ENCODE results near the gene C8B. TPM values are rescaled to one million over a fixed set of nuclear protein-coding genes. Genes with fewer than 3 reads are reported as not detected.

The C8B gene
- total RNA-seq, 1 experiment from 2014 or later: not detected

GRCh38 chr1:56993475-56993874 lies 27.7 kb upstream of the C8B start:
- BruUV-seq (replicated peaks): no TSS peak
- POLR2A ChIA-PET (ENCODE audit: unreplicated experiment): no interaction called here
- H2AFZ ChIP-seq: no peak overlapping the region
- H3K4me3 ChIP-seq: no peak overlapping the region
- H3K4me2 ChIP-seq: no peak overlapping the region
- H3K9me3 ChIP-seq (ENCODE audit: insufficient read depth, low read depth): no peaks in the 10 kb centered on the region
- intact Hi-C loops (cut with micrococcal nuclease; ENCODE audit: unreplicated experiment): no loop called here
- no peaks in the 10 kb centered on the region for H3K79me2 ChIP-seq (ENCODE audit: low read depth)
- H3K9me2 ChIP-seq (ENCODE audit: insufficient read depth): no peaks in the 10 kb centered on the region
- no peaks in the 10 kb centered on the region for H3F3A ChIP-seq (ENCODE audit: insufficient read depth, low read depth)
- H3K36me3 ChIP-seq (ENCODE audit: low read depth): no peaks in the 10 kb centered on the region
- CTCF ChIA-PET: no interaction called here
- H4K20me1 ChIP-seq (ENCODE audit: insufficient read depth): no peaks in the 10 kb centered on the region
- TF ChIP-seq EZH2 (IDR thresholded peaks at IDR 0.05; ENCODE audit: low read depth) (no peak), CTCF (conservative IDR thresholded peaks at IDR 0.05) (no peak)
- H3K27me3 ChIP-seq (ENCODE audit: insufficient read depth, low read depth): peaks cover 36% of the 10 kb centered on the region
- no peak for DNase-seq
- H3K4me1 ChIP-seq (replicated peaks; ENCODE audit: insufficient read depth): no peaks in the 10 kb centered on the region
- no peak overlapping the region for H3K27ac ChIP-seq

GRCh38 chr1:56992318-56993125 lies 26.7 kb upstream of the C8B start:
- Histone ChIP-seq H3K4me3 (no peak overlapping the region), H3F3A (ENCODE audit: insufficient read depth, low read depth) (no peaks in the 10 kb centered on the region), H4K20me1 (ENCODE audit: insufficient read depth) (no peaks in the 10 kb centered on the region), H3K79me2 (ENCODE audit: low read depth) (no peaks in the 10 kb centered on the region), H3K4me1 (replicated peaks; ENCODE audit: insufficient read depth) (no peaks in the 10 kb centered on the region), H3K9me2 (ENCODE audit: insufficient read depth) (no peaks in the 10 kb centered on the region), H2AFZ (no peak overlapping the region), H3K4me2 (no peak overlapping the region), H3K9me3 (ENCODE audit: insufficient read depth, low read depth) (no peaks in the 10 kb centered on the region), H3K27ac (no peak overlapping the region), H3K36me3 (ENCODE audit: low read depth) (no peaks in the 10 kb centered on the region), H3K27me3 (ENCODE audit: insufficient read depth, low read depth) (peaks cover 36% of the 10 kb centered on the region)
- intact Hi-C loops (cut with micrococcal nuclease; ENCODE audit: unreplicated experiment): no loop called here
- TF ChIP-seq CTCF (conservative IDR thresholded peaks at IDR 0.05): no peak
- TF ChIP-seq EZH2 (IDR thresholded peaks at IDR 0.05; ENCODE audit: low read depth): no peak
- BruUV-seq (replicated peaks): no TSS peak
- POLR2A ChIA-PET (ENCODE audit: unreplicated experiment): no interaction called here
- DNase-seq: no peak
- CTCF ChIA-PET: no interaction called here

GRCh38 chr1:56991576-56991975 lies 25.8 kb upstream of the C8B start:
- H3F3A ChIP-seq (ENCODE audit: insufficient read depth, low read depth): no peaks in the 10 kb centered on the region
- BruUV-seq (replicated peaks): no TSS peak
- peaks cover 39% of the 10 kb centered on the region for H3K27me3 ChIP-seq (ENCODE audit: insufficient read depth, low read depth)
- H3K4me1 ChIP-seq (replicated peaks; ENCODE audit: insufficient read depth): no peaks in the 10 kb centered on the region
- H3K79me2 ChIP-seq (ENCODE audit: low read depth): no peaks in the 10 kb centered on the region
- no peak overlapping the region for H2AFZ ChIP-seq
- no peak for DNase-seq
- no peak overlapping the region for H3K4me3 ChIP-seq
- no peak overlapping the region for H3K4me2 ChIP-seq
- no peaks in the 10 kb centered on the region for H3K36me3 ChIP-seq (ENCODE audit: low read depth)
- ChIA-PET CTCF (no interaction called here), POLR2A (ENCODE audit: unreplicated experiment) (no interaction called here)
- H4K20me1 ChIP-seq (ENCODE audit: insufficient read depth): no peaks in the 10 kb centered on the region
- TF ChIP-seq EZH2 (IDR thresholded peaks at IDR 0.05; ENCODE audit: low read depth) (no peak), CTCF (conservative IDR thresholded peaks at IDR 0.05) (no peak)
- no peaks in the 10 kb centered on the region for H3K9me3 ChIP-seq (ENCODE audit: insufficient read depth, low read depth)
- H3K27ac ChIP-seq: no peak overlapping the region
- H3K9me2 ChIP-seq (ENCODE audit: insufficient read depth): no peaks in the 10 kb centered on the region
- intact Hi-C loops (cut with micrococcal nuclease; ENCODE audit: unreplicated experiment): no loop called here

All from PC-9 (cell line).